Activated CD4-positive, alpha-beta T cell treated with anti-CD3 and anti-CD28 coated beads, Interleukin-2, amount 50 U/mL, for 16 hours (primary cell): ENCODE measurements around the gene CCDC88C.
A peak's percentile ranks its signal among the peaks of the same experiment; 100 is the strongest.

Experiments used
- DNase-seq: peaks from one replicate; pipeline ENCODE4 v3.0.0-alpha.2; 2020

The CCDC88C gene

DNA sequence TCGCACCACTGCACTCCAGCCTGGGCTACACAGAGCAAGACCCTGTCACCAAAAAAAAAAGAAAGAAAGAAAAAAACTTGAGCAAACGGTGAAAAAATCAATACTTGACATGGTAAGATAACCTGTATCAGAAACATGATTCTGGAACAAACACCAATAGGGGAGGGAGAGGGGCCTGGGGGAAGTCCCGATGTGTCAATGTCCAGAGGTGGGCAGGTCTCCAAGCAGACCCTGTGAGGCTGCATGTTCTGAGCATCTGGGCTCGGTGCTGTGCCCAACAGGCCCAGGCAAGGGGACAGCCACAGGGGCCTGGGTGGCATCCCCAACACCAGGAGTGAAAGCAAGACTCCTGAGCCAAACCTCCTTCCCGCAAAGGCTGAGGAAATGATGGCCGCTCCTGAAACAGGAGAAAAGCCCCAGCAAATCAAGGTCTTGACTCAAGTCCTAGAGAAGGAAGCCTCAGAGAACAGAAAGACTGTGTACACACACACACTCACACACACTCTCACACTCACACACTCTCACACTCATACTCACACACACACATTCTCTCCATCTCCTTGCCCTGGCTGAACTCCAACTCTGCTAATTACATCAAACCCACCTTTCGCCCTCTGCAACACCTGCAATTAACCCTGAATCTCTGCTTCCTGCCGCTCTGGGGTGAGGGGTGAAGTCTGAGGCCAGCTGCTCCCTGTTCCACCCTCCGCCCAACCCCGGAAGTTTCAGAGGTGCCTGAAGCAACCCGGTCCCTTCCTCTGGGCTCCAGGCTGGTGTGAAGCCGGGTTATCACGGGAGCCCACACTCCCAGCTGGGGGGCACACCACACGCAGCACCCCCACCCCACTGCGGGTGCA lies 20.4 kb downstream of the CCDC88C start:
- DNase-seq: peak; percentile 75

DNA sequence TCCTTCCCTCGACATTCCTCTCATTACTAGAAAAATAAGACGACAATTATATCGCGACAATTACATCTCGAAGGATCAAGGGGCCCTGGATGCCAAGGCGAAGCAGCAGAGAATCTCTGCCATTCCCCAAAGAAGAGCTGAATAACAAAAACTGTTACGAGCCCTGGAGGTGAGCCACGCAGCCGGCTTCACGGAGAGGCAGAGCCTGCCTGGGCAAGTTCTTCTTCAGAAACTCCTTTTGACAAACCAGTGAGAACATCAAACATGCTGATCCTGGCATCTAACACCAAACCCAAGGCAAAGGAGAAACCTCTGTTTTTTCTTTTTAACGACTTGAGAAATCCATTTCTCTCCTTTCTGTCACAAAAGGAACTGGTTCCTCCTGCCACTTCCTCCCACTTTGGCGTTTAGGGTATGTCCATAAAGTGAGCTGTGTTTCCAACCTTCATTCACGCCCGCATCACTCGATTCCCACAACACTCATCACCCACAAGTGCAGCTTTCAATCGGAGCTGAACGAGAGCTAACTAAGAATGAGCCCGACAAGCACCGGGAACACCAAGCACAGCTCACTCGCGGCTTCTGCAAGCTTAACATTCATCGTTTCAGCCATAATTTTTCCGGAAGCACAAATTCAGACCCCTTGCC lies 21.5 kb downstream of the CCDC88C start:
- no peak for DNase-seq

DNA sequence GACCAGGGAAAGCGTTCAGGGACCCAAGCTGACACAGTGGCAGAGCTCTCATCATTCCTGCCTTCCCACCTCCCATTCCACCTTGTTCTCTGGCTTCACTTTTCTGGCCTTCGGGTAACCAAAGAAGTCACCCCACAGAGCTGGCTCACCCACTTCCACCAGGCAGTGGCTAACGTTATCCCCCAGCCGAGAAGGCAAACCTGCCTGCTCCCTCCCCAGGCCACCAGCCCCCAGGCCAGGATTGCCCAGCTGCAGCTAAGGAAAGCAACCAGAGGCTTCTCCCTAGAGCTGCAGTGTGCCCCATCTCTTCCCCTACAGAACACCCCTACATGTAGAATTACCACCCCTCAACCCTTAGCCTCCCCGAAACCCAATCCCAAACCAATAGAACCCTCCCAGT lies 22.2 kb downstream of the CCDC88C start:
- DNase-seq: no peak

DNA sequence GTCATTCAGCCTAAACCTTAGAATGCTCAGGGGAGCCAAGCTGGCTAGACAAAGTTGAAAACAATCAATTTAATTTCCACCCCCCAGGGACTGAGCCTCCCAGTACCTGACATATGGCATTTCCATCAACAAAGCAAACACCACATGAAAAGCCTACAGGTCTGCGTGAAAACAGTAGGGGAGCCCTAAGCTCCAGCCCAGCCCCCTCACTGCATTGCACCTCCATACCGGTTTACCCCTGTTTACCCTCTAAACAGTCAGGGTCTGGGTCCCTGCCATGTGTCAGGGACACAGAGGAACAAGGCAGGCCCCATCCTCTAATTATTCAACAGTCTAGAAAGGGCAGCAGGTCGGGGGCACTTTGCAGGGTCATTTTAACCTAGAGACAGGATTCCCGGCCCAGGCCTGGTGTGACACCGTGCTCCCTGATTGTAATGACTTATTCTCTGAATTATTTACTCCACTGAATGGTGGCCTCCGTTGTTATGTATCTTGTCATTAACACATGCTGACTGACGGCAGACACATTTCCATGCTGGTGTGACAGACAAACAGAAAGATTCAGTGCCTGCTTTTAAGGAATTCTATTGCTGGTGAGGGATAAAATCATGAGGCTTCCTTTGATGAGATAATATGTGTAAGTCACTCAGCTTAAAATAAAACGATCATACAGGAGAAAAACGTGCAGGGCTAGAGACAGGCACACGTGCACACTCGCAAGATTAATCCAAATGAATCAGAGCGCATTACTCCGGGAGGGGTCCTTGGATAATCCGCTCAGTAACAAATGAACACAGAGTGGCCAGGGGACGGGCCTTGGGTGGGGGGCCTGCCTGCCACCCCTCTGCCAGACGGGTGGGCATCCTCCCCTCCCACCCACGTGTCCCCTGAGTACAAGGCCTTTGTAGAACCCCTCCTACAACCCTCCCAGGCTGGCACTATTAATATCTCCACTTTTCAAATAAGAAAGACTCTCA lies 23.2 kb downstream of the CCDC88C start:
- DNase-seq: no peak

DNA sequence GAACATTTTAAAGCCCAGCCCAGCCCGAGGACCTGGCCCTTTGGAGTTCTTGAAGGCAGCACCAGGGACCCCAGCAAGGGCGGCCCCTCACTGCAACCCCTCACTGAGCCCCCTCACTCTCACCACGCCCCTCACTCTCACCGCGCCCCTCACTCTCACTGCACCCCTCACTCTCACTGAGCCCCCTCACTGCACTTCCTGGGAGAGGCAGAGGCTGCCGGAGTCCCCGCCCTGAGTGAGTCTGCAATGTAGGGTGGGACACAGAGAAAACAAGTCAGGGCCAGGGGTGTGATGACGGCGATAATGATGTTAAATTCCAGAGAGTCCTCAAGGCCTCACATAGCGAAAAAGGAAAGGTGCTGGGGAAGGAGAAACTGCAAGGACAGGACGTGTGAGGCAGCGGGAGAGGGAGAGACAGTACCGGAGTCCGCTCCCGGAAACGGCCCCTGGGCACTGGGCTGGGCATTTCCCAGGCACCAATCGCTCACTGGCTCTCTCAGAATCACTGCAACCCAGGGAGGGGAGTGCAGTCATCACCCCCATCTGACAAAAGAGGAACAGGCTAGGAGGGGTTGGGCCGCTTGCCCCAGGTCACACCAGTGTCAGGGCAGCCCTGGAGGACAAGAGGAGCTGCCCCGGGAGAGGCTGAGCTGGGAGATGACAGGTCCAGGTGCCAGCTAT lies 24.9 kb downstream of the CCDC88C start:
- no peak for DNase-seq

DNA sequence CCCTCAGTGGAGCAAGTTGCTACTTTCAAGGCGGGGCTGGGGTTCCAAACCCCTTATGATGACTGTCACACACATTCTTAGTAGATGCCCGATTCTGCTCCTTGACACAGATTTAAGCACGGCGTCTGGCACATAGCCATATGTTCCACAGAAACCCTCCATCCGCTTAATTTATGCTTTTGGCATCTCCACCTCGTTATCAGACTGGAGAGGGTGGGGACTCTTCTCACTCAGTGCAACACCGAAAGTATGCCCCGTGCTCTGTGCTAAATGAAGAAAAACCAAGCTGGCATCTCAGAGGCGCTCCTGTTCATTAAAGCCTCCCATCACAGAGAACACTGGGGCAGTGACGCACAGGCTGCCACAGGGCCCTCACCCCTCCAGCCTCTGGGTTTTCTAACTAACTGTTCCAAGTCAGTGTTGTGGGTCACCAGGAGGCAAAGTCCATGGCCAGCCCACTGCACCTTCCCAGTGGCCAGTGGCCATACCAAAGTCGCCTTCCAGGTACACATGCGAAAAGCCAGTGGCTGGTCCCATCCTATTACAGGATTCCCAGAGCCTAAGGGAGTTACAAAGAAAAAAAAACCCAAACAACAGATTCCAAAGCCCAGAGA lies 27.3 kb downstream of the CCDC88C start:
- no peak for DNase-seq

DNA sequence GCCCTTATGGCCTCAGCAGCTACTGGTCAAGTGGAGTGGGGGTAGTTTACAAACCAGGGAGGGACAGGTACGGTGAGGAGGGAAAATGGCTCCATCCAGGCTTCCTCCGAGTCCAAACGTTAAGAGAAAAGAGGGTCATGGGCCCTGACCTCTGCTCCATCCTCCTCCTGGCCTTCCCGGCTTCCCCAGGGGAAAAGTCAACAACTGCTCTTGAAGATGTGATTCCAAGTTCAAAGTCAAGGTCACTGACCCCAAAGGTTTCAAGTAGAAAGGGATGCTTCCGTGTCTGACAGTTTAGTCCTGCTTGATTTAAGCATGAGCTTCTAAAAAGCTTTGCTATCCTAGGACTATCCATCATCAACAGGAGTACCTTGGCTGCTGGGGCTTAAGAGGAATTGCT lies 28.5 kb downstream of the CCDC88C start:
- DNase-seq: no peak

DNA sequence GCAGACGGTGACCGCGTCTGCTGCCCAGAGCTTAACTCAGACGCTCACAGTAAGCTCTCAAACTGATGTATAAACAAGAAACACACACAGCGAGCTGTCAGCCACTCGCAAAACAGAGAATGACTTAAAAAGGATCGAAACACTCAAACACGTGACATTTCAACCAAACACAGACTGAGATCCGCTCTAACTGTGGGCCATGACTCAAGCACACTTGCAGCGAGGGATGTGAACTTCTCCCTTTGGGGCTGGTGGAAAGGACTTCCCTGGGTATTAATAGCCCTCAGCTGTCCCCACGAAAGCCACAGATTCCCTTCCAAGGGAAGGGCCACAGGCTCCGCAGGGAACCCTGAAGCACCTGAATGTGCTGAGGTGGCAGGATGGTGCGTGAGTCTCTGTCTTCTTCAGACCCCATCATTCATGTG lies 29.1 kb downstream of the CCDC88C start:
- peak; percentile 68 for DNase-seq

DNA sequence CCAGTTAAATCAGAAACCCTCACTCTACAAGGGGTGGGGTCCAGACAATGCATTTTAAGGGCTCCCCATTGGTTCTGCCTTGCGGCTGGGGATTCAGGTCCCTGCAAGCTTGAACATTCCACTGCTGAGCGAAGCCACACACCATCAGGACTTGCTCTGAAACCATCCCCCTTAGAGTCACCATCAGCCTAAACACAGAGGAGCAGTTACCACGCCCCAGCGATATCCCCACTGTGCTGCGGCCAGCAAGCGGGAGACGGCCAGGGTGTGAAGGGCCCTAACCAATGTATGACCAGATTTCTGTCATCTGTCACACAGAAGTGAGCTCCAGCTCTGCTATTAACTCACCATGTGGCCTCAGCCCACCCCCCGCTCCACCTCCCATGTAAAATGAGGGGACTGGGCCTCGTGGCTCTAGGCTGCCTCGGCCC lies 29.7 kb downstream of the CCDC88C start:
- DNase-seq: no peak

DNA sequence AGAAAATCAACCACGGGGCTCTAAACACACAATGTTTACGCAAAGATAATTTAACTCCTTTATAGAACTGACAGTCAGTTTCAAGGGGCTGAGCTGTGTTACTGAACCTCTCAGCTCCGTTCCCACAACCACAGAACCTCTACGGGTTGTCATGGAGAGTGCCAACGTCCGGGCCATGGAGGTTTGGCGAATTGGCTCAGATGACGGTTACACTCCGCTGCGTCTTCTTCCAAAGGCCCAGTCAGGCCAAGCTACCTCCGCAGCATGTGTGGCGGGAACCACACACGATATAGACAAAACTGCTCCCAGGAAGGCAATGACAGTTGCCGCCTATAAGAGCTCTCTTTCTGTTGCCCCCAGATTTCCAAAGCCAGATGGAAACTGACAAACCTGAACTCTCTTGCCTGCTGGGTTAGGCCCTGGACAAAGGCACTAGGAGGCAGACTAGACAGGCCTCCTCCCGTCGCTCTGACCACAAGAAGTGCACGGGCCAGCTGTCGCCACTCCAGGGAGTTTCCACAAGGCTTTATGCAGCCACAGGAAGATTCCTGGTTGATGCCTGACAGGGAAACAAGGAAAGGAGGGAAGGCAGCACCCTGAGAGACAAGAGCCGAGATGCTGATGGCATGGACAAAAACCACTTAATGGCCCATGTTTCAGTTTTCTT lies 30.3 kb downstream of the CCDC88C start:
- no peak for DNase-seq

DNA sequence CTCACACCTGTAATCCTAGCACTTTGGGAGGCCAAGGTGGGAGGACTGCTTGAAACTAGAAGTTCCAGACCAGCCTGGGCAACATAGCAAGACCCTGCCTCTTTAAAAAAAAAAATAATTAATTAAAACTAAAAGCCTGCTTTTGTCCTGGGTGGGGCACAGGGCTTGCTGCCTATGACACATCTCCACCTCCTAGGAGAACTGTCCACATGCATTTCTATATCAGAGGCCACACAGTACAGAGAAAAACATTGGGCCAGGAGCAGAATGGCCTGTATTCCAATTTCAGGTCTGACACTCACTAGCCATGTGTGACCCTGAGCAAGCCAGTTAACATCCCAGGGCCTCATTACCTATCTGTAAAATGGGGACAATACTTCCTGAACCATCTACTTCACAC lies 31.9 kb downstream of the CCDC88C start:
- no peak for DNase-seq

DNA sequence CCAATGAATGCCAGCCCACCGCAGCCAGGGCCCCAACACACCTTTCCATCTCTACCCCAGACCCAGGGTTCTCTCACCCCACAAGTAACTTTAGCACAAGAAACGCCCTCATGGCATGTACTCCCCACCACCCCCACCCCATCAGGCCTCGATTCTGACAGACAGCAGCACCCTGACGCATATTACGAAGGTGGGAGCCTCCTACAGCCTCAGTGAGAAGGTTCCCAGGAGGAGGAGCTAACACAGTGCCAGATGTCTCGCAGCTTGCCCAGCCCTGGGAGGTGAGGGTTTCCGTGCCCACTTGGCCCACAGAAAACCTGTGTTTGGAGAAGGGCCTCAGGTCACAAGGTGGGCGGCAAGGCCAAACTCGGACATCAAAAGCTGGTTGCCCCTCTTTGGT lies 32.4 kb downstream of the CCDC88C start:
- DNase-seq: no peak

DNA sequence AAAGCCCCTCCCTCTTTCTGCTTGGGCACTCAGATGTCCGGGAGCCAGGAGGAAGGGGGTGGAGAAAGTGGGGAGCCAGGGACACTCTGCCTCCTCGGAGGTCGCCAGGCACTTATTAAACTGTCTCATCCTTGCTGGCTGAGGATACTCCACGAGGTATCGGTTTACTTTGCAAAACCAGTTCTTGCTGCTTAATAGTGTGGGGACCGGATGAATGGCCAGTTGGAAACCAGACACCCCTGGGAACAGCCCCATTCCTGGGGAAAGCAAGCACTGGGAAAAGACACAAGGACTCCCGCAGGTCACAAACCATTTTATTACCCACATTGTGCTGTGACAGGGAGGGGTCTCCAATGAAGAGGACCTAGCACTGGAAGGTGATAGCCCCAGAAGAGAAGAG lies 34.2 kb downstream of the CCDC88C start:
- DNase-seq: no peak

DNA sequence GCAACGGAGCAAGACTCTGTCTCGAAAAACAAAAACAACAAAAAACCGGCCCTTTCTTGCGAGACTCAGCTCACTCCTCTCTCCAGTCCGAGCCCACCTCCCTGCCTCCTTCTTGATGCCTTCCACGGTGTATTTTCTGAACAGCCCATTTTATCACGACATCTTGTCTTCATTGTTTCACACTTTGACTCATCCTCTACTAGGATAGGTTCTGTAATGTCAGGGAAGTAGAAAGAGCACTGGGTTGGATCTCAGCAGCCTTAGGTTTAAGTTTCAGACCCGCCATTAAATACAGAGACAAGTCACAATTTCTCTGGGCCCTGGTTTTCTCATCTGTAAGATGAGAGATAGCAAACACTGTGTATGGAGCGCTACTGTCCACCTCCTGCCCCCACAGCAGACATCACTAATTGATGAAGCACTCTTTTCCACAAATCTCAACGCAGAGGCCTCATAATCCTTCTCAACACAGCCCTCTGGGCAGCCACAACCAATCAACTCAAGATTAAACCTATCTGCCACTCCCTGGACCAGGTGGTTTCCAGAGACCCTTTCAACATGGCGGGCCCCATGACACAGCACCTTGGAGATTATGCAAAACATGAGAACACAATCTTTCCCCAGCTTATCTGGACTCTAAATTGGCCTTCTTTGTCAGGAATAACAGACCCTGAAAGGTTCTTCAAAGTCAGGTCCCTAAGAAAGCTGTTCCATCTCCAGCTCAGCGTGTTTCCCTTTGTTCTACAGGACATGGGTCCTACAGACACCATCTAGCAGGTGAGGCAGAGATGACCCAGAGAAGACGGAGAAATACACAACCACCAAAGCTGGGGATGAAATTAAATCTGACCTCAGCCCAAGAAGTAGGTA lies 35.6 kb downstream of the CCDC88C start:
- no peak for DNase-seq

DNA sequence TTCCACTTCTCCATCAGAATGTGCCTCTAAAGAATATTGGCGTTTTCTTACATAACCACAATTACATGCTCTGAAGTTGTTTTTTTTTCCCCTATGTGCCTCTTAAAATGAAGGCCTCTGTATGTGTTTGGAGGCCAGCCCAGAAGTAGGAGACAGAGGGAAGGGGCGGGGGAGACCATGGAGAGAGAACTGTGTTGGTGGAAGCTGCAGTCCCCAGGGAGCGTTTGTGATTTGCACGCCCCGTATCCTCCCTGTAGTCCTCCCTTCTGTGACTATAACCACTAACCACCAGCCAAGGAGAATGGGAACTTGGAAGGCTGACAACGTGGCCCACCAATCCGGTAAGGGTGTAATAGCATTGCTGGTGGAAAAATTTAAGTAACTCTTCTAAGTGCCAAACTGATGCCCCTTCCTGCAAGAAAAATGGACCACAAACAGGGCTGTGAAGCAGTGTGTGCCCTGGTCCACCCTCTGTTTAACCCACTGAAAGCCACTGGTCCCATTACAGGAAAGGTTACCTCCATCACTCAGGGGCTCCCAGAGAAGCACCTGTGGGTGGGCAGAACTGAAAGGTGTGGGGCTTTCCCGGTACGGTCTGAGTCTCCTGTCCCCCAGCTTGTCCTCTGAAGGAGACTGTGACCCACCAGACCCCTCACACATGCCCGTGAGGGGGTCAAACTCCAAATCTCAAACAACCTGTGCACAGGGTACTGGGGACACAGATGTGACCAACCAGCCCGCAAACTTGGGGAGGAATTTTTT lies 36.8 kb downstream of the CCDC88C start:
- DNase-seq: no peak

DNA sequence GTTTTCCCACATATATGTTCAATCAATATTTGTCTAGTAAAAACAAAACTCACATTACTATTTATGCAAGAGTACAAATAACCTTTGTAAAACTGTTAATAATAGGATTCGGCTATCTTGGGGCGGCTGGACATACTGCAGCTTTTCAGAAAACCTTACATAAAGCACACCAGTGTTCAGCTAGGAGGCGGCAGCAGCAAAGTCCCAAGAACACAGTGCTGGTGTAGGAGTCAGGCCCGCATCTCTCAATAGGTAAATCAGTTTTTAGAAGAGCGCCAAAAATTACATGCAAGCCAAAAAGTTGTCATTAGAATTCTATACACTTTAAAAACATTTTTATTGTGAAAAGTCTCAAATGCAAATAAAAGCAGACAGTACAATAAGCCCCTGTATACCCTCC lies 37.5 kb downstream of the CCDC88C start:
- DNase-seq: no peak

DNA sequence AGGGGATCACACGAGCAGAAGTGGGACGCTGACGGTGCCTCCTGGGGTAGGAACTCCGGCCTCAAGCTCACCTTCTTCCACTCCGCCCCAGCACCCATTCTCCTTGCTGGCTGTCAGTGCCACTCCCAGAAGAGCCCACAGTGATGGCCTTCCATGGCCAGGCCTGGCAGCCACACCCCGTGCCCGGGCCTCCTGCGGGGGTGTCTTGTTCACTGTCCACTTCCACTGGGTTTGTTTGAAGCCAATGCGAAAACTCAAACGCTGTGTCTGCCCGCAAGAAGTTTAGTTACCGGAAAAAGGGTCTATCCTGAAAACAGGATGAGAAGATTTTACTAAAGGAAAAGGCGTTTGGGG lies 38.1 kb downstream of the CCDC88C start:
- DNase-seq: no peak

DNA sequence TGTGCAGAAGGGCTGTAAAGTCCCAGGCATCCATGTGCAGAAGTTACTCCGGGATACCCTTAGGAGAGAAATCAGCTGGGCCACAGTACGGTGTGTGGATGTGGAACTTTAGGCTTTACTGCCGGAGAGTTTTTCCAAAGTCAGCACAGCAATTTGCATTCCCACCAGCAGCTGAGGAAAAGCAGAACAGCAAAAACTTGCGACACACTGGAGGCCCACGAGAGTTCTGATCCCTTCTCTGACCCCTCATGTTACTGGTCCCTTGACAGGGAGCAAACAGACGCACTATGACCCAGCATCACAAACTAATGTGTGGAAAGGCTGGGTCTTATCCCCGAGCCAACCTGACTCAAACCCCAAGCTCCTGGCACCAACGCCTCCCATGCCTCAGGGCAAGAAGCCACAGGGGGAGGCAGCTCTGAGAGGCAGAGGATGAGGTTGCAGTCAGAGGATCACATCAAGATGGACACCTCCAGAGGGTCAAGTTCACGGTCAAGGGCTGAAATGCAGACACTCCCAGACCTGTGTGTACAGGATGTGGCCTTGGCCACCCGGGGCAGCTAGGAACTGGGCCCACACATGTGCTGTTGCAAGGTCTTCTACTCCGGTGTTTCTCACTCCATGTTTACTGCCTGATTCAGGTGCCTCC lies 38.6 kb downstream of the CCDC88C start:
- no peak for DNase-seq
